Stimulated activated memory B cell treated with anti-CD40 and anti-IgM and Interleukin-4, amounts not matched to agents 10 μg/mL and 1 μg/mL and 100 μg/mL, for 72 hours (primary cell): ENCODE results near the gene TRPT1.
A peak's percentile ranks its signal among the peaks of the same experiment; 100 is the strongest.
"Not testable (repeated sequence)": the region's sequence is repeated elsewhere in the genome, so short reads cannot be mapped to it uniquely, and the experiment has no call there.

Source experiments
- ATAC-seq: fragments of 150-1000 bp; cut with Tn5 transposase; 2 replicates; pipeline ENCODE4 v1.10.0; 2021
- H3K27ac Mint-ChIP-seq: one replicate; pipeline ENCODE4 v1.8.0; 2022; ENCODE audit warnings: mild to moderate bottlenecking, mixed read lengths
- H3K27me3 Mint-ChIP-seq: one replicate; pipeline ENCODE4 v1.8.0; 2022; ENCODE audit warnings: mixed read lengths
- H3K36me3 Mint-ChIP-seq: one replicate; pipeline ENCODE4 v1.8.0; 2022; ENCODE audit warnings: mixed read lengths
- H3K4me1 Mint-ChIP-seq: one replicate; pipeline ENCODE4 v1.8.0; 2022; ENCODE audit warnings: mixed read lengths
- H3K4me3 Mint-ChIP-seq: one replicate; pipeline ENCODE4 v1.8.0; 2022; ENCODE audit warnings: mild to moderate bottlenecking, moderate library complexity, mixed read lengths
- H3K9me3 Mint-ChIP-seq: one replicate; pipeline ENCODE4 v1.8.0; 2022; ENCODE audit warnings: mixed read lengths

TRPT1 gene

DNA sequence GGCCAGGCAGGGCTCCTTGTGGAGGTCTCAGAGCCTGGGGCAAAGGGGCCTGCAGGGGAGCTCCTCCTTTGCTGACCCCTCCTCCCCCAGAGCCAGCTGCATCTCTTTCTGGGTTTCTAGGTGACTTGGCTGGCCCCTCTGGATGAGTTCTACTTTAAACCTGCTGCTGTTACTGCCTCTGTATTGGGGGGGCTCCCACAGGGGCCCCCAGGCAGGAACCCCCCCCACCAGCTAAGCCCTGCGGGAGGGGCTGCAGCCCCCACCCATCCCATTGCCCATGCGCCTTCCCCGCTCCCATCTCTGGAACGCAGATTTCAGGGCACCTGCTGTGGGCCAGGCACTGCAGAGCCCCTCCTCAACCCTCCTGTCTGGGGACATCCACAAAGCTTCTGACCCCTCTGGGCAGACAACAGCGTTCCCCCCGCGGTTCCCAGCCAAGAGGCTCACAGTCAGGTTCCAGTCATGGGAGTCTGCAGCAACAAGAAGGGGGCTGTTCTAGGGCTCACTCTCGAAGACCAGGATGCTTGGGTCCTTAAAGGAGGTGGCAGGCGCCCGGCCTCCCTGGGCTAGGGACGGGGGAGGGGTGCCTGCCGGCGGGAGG, 24.5 kb upstream of the TRPT1 start:
- H3K27me3 Mint-ChIP-seq = no peaks in the 10 kb centered on the region
- H3K4me3 Mint-ChIP-seq = peak overlapping the region; percentile 79
- peak overlapping the region; percentile 35 for H3K27ac Mint-ChIP-seq
- peaks cover 56% of the 10 kb centered on the region for H3K4me1 Mint-ChIP-seq
- ATAC-seq = no peak
- no peaks in the 10 kb centered on the region for H3K9me3 Mint-ChIP-seq
- H3K36me3 Mint-ChIP-seq = no peaks in the 10 kb centered on the region

DNA sequence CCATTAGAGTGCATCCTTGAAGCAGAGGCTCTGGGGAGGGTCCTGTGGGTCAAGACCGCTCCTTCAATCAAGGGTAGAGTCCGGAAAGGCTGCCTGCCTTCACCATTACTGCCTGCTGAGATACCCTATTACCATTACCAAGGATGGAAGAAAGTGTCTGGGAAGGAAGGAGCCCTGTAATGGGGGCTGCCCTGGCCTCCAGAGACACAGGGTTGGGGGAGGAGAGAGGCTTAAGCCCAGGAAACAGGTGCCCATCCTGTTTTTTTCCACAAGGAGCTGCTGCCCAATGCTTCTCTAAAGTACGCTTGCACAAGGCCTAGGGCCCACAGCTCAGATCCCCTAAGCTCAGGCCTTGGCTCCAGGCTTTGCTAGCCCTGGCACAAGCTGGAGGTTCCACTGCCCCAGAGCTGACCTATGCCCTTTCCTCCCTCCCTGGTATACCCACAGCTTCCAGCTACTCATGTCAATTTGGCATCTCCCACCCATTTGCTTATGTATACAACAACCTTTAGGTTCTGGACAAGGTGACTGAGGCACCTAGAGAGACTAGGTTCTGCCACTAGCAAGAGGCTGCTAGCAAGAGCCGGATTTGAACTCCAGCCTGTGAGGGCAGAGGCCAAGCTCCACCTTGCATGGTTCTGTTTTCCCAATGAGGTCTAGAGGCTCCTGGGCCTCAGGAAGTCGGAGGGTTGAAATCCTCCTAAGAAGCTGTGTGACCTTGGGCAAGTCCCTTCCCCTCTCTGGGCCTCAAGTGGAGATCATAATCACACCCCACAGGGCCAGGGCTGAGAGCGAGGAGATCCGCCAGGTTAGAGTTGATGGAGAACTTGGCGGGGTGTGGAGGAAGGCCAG, 23.8 kb upstream of the TRPT1 start:
- Mint-ChIP-seq H3K36me3 (no peaks in the 10 kb centered on the region), H3K4me1 (peaks cover 62% of the 10 kb centered on the region), H3K4me3 (peak overlapping the region; percentile 26), H3K27me3 (no peaks in the 10 kb centered on the region), H3K9me3 (no peaks in the 10 kb centered on the region), H3K27ac (no peak overlapping the region)
- ATAC-seq = no peak

DNA sequence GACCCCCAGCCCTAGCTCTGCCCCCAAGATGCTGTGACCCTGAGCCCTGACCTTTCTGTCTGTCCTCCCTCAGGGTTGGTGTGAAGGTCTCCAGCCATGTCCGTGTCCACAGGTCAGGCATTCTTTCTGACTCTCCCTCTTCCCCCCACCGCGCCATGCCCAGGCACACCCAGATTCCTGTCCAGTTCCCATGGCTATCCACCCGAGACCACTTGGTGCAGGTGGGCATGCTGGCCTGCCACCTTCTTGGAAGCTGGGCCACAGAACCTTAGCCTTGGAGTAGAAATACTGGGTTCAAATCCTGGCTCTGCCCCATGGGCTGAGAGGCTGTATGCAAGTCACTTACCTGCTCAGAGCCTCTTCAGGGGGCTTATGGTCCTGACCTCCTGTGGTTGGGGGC, 23.1 kb upstream of the TRPT1 start:
- no peak overlapping the region for H3K27ac Mint-ChIP-seq
- no peaks in the 10 kb centered on the region for H3K9me3 Mint-ChIP-seq
- no peaks in the 10 kb centered on the region for H3K27me3 Mint-ChIP-seq
- no peaks in the 10 kb centered on the region for H3K36me3 Mint-ChIP-seq
- ATAC-seq = no peak
- H3K4me3 Mint-ChIP-seq = no peak overlapping the region
- peaks cover 62% of the 10 kb centered on the region for H3K4me1 Mint-ChIP-seq

DNA sequence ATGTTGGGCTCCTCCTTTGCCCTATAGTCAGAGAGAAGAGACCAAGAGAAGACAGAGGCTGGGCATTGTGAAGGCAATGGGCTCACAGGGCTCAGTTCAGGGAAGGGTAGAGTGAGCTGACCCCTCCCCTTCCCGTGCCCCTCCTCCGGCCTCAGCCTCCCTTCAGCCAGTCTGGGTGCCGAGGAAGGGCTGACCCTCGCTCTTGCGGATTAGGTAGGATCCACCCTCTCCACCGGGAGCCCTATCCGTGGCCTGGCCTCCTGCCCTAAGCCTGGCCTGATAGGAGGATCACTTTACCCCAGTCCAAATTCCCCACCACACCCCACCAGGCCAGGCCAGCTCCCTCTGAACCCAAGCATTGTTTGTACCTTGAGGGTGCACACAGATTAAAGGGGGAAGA, 22.6 kb upstream of the TRPT1 start:
- H3K4me3 Mint-ChIP-seq = no peak overlapping the region
- no peaks in the 10 kb centered on the region for H3K9me3 Mint-ChIP-seq
- peaks cover 3% of the 10 kb centered on the region for H3K36me3 Mint-ChIP-seq
- no peaks in the 10 kb centered on the region for H3K27me3 Mint-ChIP-seq
- H3K27ac Mint-ChIP-seq = no peak overlapping the region
- H3K4me1 Mint-ChIP-seq = peaks cover 62% of the 10 kb centered on the region
- ATAC-seq = no peak

DNA sequence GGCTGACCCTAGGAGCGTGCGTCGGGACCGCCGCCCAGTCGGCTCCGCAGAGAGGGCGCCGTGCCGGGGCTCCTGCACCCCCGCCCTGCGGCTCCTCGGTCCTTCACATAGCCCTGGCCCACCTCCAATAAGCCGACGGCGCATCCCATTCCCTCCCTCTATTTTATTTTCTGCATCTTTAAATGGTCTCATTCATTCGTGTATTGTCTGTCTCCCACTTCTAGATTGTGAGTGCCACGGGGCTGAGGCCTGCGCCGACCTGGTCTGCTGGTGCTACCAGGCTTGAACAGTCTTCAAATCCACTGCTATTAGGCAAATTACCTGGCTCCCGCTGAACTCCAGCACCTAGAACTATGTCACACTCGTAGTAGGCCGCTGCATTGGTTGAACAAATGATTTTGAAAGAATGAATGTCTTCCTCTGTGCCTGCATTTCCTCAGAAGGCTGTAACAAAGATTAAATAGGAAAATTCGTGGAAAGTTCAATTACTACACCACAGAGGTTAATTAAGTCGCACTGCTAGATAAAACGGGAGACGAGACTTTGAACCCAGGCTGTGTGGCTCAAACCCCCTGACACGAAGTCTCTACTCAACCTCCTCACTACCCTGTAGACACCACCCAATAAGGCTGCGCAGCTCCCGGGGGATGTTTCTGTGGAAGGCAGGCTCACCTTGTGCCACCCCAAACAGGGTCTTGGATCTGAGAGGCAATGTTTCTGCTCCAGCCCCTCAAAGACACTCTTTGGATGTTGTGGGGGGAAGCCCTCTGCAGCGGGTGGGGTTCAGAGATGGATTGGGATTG, 21.9 kb upstream of the TRPT1 start:
- no peaks in the 10 kb centered on the region for H3K27me3 Mint-ChIP-seq
- H3K36me3 Mint-ChIP-seq = peaks cover 10% of the 10 kb centered on the region
- H3K4me3 Mint-ChIP-seq = peak overlapping the region; percentile 87
- peaks cover 62% of the 10 kb centered on the region for H3K4me1 Mint-ChIP-seq
- no peak for ATAC-seq
- peak overlapping the region; percentile 88 for H3K27ac Mint-ChIP-seq
- no peaks in the 10 kb centered on the region for H3K9me3 Mint-ChIP-seq

DNA sequence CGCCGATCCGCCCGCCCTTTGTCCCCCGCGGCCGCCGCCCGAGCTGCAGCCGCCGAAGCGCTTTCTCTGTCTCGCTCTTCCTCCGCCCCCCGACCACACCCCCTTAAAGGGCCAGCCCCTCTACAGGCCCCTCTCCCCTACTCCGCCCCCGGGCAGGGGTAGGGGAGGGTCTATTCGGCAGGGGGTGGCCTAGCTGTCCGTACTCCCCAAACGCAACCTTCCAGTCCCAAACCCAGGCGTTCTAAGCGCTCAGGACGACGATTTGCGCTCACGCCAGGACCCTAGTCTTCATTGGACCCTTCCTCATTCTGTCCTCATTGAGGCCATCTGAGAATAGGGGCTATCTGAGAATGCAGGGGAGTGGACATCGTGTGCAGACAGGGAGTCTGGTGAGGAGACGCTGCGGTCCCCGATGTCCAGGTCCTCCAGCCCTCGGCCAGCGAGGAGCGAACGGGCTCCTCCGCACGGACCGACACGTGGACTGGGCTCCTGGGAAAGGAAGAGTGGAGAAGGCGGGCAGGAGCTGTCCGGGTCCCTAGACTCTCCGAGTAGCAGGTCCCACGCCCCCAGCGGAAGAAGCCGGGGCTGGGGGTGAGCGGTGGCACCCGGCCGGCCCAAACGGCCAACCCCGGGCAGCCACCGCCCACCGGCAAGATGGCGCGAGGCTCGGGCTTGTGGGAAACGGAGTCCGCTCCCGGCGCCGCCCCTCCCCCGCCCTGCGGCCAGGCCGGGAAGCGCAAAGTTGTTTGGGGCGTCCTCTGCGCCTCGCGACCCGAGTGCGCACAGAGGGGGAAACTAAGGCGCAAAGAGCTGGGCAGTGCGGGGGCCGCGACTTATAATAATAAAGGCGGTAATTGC, 21.1 kb upstream of the TRPT1 start, which contains the start of gene PPP1R14B:
Gene PPP1R14B, minus strand, starts transcription at position 73 of the 858 bp plus-strand sequence. CDS start 270 bp downstream, outside the sequence.
- no peaks in the 10 kb centered on the region for H3K9me3 Mint-ChIP-seq
- H3K4me1 Mint-ChIP-seq = peaks cover 64% of the 10 kb centered on the region
- H3K27me3 Mint-ChIP-seq = no peaks in the 10 kb centered on the region
- H3K36me3 Mint-ChIP-seq = peaks cover 18% of the 10 kb centered on the region
- peak within 1 kb of the TSS; percentile 88 for H3K27ac Mint-ChIP-seq
- peak within 1 kb of the TSS; percentile 95 for H3K4me3 Mint-ChIP-seq
- ATAC-seq = peak; percentile 72

DNA sequence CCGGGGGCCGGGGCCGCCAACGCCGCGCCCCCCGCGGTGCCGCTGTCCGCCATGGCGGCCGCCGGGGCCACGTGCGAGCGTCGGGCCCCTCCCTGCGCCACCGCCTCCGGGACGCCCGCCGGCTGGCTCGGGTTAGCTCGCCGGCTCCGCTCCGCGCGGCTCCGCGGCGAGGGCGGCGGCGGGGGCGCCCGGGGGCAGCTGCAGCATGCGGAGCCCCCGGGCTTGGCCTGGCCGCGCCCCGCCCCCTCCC, 20.6 kb upstream of the TRPT1 start:
- peaks cover 18% of the 10 kb centered on the region for H3K36me3 Mint-ChIP-seq
- H3K27me3 Mint-ChIP-seq, H3K9me3 Mint-ChIP-seq: not testable (repeated sequence)
- H3K4me1 Mint-ChIP-seq = peaks cover 60% of the 10 kb centered on the region
- H3K4me3 Mint-ChIP-seq = peak overlapping the region; percentile 87
- peak; percentile 3 for ATAC-seq
- peak overlapping the region; percentile 88 for H3K27ac Mint-ChIP-seq

DNA sequence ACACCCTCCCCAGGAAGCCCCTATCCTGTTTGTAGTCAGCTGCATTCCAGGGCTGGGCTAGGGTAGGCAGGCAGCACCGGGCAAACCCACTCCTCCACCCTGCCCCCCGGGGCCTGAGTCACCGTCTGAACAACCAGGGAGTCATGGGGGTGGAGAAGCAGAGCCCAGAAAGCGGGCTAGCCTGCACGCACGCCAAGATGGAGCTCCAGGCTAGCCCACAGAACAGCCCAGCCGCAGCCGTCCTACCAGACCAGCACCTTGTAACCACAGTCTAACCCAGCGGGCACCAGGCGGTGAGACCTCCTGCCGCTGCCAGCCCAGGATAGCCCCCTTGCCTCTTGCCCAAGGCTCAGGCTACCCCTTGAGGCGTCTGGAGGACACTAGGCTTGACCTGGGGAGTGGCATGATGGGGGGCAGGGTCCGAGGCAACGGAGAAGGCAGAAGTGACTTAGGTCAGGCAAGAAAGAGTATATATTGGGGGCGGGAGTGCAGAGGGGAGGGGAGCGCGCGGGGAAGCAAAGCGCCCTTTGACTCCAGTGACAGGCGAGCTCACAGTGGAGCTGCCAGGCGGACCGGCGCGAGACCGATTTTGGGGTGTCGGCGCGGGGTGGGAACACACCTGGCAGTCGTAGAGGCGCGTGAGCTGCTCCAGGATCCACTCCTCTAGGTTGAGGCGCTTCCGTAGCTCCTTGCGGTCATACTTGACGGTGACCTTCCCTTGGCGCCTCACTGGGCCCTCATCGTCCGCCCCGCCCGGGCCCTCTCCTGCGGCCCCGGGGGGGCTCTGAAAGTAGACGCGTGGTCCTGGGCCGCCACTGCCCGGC, 20.0 kb upstream of the TRPT1 start:
- H3K9me3 Mint-ChIP-seq = no peaks in the 10 kb centered on the region
- peaks cover 58% of the 10 kb centered on the region for H3K4me1 Mint-ChIP-seq
- peak overlapping the region; percentile 88 for H3K27ac Mint-ChIP-seq
- H3K36me3 Mint-ChIP-seq = peaks cover 18% of the 10 kb centered on the region
- peak overlapping the region; percentile 95 for H3K4me3 Mint-ChIP-seq
- H3K27me3 Mint-ChIP-seq = no peaks in the 10 kb centered on the region
- no peak for ATAC-seq

DNA sequence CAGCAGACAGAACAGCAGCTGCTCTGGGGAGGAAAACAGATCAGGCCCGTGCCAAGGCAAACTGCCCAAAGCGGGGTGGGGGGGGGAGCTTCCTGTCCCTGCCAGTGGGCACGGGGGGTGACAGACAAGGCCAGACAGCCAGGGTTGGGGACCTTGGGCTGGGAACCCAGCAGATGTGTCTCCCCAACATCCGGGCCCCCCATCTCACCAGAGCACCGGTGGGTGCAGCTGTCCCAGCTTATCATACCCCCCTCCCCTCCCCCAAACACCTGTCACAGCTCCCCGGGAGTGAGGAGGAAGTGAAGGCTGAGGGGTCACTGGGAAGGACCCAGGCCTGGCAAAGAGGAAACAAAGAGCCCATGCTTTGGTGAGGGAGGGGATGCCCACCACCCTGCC, 19.4 kb upstream of the TRPT1 start:
- Mint-ChIP-seq H3K4me1 (peaks cover 56% of the 10 kb centered on the region), H3K36me3 (peaks cover 18% of the 10 kb centered on the region)

DNA sequence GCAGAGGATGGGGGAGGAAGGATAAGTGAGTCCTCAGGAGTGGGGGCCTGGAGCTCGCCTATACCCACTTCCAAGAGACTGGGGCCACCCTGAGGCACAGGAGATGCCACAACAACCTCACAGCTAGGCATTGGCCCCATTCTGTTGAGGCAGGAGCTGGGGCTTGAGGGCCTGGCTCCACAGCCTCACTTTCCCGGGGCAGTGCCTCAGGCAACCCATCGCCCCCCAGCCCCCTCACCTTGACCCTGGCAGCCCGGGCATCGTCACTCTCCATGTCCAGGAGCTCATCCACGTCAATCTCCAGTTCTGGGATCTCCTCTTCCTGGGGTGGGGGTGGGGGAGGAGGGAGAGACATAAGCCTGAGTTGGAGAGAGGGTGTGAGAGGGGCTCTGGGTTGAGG, 19.0 kb upstream of the TRPT1 start:
- Mint-ChIP-seq H3K36me3 (peaks cover 18% of the 10 kb centered on the region), H3K4me1 (peaks cover 56% of the 10 kb centered on the region), H3K9me3 (no peaks in the 10 kb centered on the region), H3K27ac (peak overlapping the region; percentile 88), H3K4me3 (peak overlapping the region; percentile 95), H3K27me3 (no peaks in the 10 kb centered on the region)
- no peak for ATAC-seq

More for the DNA sequence above, 19.4 kb upstream of the TRPT1 start:
- Mint-ChIP-seq H3K4me3 (peak overlapping the region; percentile 95), H3K9me3 (no peaks in the 10 kb centered on the region), H3K27ac (peak overlapping the region; percentile 88), H3K27me3 (no peaks in the 10 kb centered on the region)
- ATAC-seq = no peak

DNA sequence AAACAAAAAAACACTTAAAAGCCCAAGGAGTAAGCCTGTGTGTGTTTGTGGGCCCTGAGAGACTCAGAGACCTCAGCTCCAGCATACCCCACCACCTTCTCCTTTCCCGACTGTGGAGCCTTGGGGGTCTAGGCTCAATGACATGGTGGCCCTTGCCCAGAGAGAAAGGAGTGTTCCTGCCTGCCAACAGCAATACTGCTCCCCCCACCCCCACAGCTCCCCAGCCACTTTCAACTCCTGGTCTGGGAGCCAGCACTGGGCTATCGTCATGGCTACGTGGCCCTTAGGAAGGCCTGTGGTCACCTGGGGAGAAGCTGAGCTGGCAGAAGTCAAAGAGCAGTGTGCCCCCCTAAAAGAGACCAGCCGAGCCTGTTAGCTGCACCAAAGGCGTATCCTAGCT, 18.1 kb upstream of the TRPT1 start:
- Mint-ChIP-seq H3K27ac (peak overlapping the region; percentile 99), H3K9me3 (no peaks in the 10 kb centered on the region), H3K4me3 (peak overlapping the region; percentile 13), H3K27me3 (no peaks in the 10 kb centered on the region), H3K4me1 (peaks cover 63% of the 10 kb centered on the region), H3K36me3 (peaks cover 24% of the 10 kb centered on the region)
- ATAC-seq = no peak

DNA sequence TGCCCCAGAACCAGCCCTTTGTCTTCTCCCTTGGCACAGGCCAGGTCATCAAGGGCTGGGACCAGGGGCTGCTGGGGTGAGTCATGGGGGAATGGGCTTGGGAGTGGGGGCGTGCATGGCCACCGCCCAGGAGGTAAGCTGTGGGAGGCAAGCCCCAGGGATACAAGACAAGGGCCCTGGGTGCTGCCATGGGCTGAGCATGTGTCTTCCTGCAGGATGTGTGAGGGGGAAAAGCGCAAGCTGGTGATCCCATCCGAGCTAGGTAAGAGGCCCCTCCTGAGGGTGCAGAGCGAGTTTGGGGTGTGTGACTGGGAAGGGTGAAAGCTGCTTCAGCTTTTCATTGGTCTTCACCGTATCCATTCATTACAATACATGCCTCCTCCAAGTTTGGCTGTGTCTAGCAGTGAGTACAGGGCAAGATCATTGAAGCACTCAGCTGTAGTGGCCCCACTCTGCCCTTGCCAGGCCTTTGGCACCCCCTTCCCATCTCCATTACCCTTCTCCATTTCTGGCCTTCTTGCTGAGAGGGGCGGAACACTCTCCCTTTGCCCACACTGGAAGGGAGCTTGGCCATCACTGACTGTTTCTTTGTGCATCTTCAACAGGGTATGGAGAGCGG, 17.4 kb upstream of the TRPT1 start:
- Mint-ChIP-seq H3K4me3 (peak overlapping the region; percentile 86), H3K27ac (peak overlapping the region; percentile 99), H3K4me1 (peaks cover 70% of the 10 kb centered on the region), H3K36me3 (peaks cover 31% of the 10 kb centered on the region), H3K9me3 (no peaks in the 10 kb centered on the region), H3K27me3 (no peaks in the 10 kb centered on the region)
- ATAC-seq = no peak

DNA sequence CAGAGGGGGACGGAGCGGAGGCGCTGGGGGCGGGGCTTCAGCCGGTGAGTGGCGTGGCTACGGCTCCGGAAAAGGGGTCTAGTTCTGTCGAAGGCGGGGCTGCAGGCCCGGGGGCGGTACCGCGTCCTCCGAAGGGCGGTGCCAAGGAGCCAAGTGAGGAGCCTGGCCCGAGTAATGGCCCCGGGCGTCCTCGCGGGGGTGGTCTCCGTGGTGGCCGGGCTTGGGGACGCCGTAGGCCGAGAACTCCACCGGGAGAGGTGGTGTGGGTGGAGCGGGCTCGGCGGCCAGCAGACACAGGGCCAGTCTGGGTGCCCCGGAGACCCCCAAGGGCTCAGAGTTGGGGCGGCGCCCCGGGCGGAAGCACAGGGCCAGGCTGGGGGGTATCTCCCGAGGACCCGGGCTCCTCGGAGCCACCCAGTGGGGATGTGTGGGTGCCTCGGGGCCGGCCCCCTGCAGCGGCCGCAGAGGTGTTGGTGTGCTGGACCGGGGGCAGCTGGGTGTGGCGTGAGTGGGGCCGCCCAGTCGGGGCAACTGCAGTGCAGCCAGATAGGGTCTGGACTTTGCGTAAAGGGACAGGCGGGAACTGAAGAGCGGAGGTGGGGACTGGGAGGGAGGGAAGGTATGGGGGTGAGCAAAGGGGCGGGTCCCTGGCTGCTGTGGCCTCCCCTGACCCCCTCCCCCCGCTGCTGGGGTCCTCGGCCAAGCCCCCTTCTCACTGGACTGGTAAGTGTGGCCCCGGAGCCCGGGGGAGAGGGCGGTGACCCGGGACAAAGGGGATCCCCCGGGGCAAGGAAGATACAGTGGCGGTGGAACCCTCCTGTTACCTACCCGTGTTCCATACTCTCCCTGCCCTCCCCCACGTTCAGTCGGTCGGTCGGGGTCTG, 15.7 kb upstream of the TRPT1 start:
- ATAC-seq = peak; percentile 5
- H3K4me3 Mint-ChIP-seq = peak overlapping the region; percentile 86
- H3K36me3 Mint-ChIP-seq = peaks cover 47% of the 10 kb centered on the region

More for the DNA sequence above, 15.7 kb upstream of the TRPT1 start:
- Mint-ChIP-seq H3K27ac (peak overlapping the region; percentile 99), H3K4me1 (peaks cover 73% of the 10 kb centered on the region), H3K27me3 (no peaks in the 10 kb centered on the region), H3K9me3 (no peaks in the 10 kb centered on the region)
